IMR-90 (cell line): ENCODE measurements around the gene KLK6.

Experiments
- BHLHE40 ChIP-seq: fragments of 150-350 bp; IDR thresholded peaks from 2 replicates; pipeline ENCODE4 v1.6.1; 2016; ENCODE audit warnings: mild to moderate bottlenecking, low read depth, low read length
- ELK1 ChIP-seq: fragments of 150-350 bp; IDR thresholded peaks from 2 replicates; pipeline ENCODE4 v1.6.1; 2016; ENCODE audit warnings: low read depth, mild to moderate bottlenecking, low read length, moderate library complexity, borderline replicate concordance
- MAFK ChIP-seq: IDR thresholded peaks from 2 replicates; pipeline ENCODE4 v1.6.1; 2012; ENCODE audit warnings: low read depth, low read length, improper control_type of control experiment
- MAZ ChIP-seq: IDR thresholded peaks from 2 replicates; pipeline ENCODE4 v1.6.1; 2012; ENCODE audit warnings: low read depth, mild to moderate bottlenecking, low read length, improper control_type of control experiment, moderate library complexity, borderline replicate concordance
- POLR2A ChIP-seq: IDR thresholded peaks from 2 replicates; pipeline ENCODE4 v1.6.1; 2012; ENCODE audit warnings: mild to moderate bottlenecking, low read depth, low read length
- RAD21 ChIP-seq: IDR thresholded peaks from 2 replicates; pipeline ENCODE4 v1.6.1; 2012; ENCODE audit warnings: low read length, improper control_type of control experiment
- TF ChIP-seq, protein P1 (sequence below): conservative IDR thresholded peaks from 2 replicates; pipeline ENCODE4 v1.5.1; 2012; ENCODE audit warnings: mild to moderate bottlenecking, low read depth, low read length, improper control_type of control experiment

DNA sequence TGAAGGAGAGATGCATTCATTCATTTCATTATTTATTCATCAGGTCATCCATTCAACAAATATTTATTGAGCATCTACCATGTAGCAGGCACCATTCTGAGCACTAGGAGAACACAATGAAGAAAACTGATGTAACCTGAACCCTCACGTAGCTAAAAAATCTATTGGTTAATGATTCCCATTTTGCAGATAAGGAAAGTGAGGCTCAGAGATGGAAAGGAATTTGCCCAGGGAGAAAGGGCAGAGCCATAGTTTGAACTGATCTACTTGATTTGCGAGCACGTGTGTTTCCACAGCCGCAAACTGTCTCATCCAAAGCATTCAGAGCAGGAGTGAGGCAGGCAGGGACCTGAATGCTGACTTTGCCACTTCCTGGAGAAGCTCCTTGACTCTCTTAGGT is 29.3 kb upstream of the KLK6 start:
- TF ChIP-seq, protein P1, sequence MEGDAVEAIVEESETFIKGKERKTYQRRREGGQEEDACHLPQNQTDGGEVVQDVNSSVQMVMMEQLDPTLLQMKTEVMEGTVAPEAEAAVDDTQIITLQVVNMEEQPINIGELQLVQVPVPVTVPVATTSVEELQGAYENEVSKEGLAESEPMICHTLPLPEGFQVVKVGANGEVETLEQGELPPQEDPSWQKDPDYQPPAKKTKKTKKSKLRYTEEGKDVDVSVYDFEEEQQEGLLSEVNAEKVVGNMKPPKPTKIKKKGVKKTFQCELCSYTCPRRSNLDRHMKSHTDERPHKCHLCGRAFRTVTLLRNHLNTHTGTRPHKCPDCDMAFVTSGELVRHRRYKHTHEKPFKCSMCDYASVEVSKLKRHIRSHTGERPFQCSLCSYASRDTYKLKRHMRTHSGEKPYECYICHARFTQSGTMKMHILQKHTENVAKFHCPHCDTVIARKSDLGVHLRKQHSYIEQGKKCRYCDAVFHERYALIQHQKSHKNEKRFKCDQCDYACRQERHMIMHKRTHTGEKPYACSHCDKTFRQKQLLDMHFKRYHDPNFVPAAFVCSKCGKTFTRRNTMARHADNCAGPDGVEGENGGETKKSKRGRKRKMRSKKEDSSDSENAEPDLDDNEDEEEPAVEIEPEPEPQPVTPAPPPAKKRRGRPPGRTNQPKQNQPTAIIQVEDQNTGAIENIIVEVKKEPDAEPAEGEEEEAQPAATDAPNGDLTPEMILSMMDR, result no peak
- no peak for TF ChIP-seq ELK1
- TF ChIP-seq POLR2A, result no peak
- TF ChIP-seq MAFK, result no peak
- no peak for TF ChIP-seq BHLHE40
- TF ChIP-seq RAD21, result no peak
- no peak for TF ChIP-seq MAZ
